GM18870 (cell line): ENCODE measurements around the gene NBL1.

Experiments
- ATAC-seq: cut with Tn5 transposase; IDR thresholded peaks from one replicate; pipeline ENCODE4 v1.9.1; 2021; ENCODE audit warnings: moderate library complexity; ENCODE audit not compliant: unreplicated experiment

Gene NBL1

DNA sequence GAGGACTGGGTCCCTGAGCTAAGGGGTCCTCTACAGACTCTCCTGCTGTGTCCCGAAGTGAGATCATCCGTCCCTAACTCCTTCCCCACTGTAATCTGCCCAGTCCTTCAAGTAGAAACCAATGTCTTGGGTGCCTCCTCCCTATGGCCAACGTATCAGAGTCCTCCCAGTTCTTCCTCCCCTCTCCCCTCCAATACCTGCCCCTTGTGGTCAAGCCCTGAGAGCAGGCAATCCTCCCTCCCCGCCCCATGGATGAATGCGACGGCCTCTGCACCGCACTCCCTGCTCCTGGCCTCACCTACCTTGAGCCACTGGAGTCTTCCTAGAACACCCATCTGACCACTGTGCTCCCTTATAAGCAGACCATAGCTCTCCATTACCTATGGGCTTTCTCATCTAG lies 51.7 kb downstream of the NBL1 start:
- ATAC-seq: no peak

DNA sequence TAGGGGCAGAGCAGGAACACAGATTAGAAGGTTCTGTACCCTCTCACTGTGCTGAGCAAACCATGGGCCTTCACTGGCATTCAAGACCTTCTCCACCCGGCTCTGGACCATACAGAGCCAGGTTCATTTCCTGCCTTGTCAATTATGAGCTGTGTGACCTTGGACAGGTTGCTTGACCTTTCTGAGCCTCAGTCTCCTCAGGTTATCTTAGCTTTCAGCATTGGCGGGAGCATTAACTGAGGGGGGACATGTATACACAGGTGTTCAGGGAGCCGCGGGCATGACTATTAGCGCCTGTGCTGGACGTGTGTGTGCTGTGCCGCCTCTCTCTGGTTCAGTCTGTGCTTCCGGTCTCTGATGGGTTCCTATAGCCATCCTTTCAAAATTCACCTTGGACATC lies 52.7 kb downstream of the NBL1 start:
- no peak for ATAC-seq

DNA sequence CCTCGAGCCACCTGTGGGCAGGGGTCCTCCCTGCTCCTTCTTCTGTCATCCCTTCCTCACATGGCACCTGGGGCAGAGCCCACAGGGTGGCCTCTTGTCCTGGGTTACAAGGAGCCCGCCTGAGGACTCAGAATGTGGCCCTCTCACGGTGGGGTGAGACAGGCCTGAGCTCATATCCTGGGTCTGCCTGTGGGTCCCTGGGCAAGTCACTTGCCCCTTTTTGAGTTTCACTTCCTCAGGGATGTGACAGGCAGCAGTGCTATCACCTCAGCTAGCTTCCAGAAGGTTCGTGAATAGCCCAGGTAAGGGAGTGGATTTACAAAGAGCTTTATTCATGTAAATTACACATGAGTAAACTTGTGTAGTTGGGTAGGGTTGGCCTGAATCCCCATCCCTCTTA lies 54.1 kb downstream of the NBL1 start:
- no peak for ATAC-seq

DNA sequence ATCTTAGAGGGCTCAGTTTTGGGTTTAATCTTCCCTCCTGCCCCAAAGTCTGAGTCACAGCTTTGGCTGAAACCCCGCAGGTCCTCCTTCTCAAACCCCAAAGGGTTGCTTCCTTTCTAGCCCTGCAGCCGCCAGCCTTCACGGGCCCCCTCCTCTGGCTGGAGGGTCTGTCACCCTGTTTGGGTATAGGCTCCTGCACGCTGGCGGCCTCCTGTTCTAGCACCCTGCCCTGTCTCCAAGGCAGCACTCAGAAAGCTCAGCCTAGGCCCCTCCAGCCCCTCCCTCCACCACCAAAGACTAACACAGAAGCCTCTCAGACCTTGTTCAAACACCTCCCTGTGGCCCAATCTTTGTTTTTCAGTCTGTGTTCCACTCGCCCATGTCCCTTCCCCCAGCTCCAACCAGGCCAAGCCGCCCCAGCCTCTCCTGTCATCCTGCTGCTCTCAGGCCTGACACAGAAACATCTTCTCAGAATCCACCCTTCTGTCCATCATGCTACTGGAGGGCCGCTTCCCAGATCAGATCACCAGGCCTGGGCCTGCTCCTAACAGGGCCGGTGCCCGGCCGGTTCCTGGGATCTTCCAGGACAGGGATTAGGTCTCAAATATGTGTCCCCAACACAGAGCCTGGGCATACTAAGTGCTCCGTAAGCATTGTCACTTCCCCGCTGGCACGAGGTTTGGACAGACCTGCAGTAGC lies 56.1 kb downstream of the NBL1 start:
- ATAC-seq: no peak

DNA sequence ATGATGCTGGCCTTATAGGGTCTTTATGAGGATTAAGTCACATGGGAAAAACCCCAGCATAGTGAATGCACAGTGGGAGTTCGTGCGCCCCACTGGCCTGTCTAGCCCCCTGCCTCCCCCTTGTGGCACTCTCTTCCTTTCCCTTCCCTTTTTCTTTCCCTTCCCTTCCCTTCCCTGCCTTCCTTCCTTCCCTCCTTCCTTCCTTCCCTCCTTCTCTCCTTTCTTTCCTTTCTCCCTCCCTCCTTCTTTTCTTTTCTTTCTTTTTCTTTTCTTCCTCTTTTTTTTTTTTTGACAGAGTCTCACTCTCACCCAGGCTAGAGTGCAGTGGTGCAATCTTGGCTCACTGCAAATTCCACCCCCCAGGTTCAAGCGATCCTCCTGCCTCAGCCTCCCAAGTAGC lies 59.2 kb downstream of the NBL1 start:
- no peak for ATAC-seq

DNA sequence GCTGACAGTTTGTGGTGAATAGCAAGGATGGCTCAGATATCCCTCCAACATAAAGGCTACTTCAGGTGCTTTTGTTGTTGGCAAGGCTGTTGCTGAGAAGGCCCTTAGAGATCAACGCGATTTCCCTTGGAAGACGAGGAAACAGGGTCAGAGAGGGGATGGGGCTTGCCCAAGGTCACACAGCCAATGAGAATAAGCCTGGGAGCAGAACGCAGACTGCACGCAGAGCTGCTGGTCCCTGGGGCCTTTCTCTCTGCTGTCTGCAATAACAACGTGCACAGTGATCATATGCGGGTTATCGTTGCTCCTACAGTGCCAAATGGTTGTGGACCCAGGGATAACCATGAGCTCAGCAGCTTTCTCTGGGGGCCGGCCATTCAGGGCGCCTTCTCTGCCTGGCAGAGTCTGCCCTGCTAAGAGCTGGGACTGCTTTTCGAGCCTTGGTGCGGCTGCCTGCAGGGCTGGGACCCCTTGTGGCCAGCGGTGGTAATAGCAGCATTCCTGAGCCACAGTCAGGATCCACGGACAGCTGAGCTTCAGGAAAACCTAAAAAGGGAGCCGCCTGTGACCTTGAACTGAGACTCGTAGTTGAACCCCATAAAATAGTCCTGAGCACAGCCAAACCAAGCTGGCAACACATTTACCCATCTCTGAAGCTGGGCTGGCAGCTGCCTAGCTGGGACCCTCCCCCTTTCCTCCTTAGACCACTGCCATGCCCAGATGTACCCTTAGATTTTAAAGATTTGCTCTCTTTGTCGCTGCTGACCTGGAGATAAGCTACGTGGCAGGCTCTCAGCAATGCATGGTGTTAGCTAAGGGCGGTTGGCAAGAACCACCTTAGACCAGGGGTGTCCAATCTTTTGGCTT lies 60.4 kb downstream of the NBL1 start:
- no peak for ATAC-seq

DNA sequence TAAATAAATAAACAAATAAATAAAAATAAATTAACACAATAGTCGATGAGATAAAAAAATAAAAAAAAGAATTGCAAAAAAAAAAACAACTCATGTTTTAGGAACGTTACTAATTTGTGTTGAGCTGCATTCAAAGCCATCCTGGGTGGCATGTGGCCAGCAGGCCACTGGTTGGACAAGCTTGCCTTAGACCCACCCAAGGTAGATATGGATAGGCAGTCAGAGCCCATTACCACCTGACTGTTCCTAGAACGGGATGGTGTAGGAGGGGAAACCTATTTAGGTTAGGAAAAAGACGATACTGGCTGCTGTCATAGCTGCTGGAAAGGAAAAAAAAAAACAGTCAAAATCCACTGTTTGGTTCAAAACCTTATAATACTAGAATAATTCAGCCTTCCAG lies 61.4 kb downstream of the NBL1 start:
- ATAC-seq: no peak

DNA sequence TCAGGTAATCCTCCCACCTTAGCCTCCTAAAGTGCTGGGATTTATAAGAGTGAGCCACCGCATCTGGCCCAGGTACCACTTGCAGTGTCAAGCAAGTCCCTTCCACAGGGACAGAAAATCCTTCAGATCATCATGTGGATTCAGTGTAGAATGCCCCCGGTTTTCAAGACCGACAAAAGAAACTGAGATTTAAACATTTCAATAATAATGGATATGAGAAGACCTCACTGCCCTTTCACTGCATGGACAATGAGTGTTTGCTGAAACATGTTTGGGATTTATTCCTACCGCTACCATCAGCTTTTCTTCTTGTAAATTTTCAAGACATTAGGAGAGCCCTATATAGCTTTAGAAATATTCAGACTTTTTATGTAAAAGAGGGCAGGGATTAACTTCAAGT lies 62.0 kb downstream of the NBL1 start:
- ATAC-seq: no peak
